HG02798 (cell line): ENCODE measurements around the gene CCDC9B.

ENCODE experiments used
- ATAC-seq: cut with Tn5 transposase; IDR thresholded peaks from one replicate; pipeline ENCODE4 v1.9.1; 2021; ENCODE audit warnings: mild to moderate bottlenecking; ENCODE audit not compliant: unreplicated experiment, poor library complexity

CCDC9B gene

GRCh38 chr15:40312370-40313158, 28.2 kb downstream of the CCDC9B start:
- no peak for ATAC-seq

- ATAC-seq: no peak
Measured at GRCh38 chr15:40310993-40311392, 29.7 kb downstream of the CCDC9B start.

GRCh38 chr15:40310001-40310959, 30.5 kb downstream of the CCDC9B start:
- no peak for ATAC-seq

- ATAC-seq: no peak
Measured at GRCh38 chr15:40309344-40309862, 31.3 kb downstream of the CCDC9B start.

GRCh38 chr15:40307421-40308211, 33.1 kb downstream of the CCDC9B start, which contains the start of gene PLCB2:
TSS of gene PLCB2 (minus strand) at chr15:40307935. CDS start at chr15:40307672, 263 bp downstream.
- ATAC-seq: peak; percentile 50

- ATAC-seq: no peak
Measured at GRCh38 chr15:40306908-40307307, 33.8 kb downstream of the CCDC9B start.

GRCh38 chr15:40306371-40306770, 34.4 kb downstream of the CCDC9B start:
- no peak for ATAC-seq

- ATAC-seq: no peak
Measured at GRCh38 chr15:40305281-40305680, 35.5 kb downstream of the CCDC9B start.

- ATAC-seq: no peak
Measured at GRCh38 chr15:40303576-40303975, 37.2 kb downstream of the CCDC9B start.

GRCh38 chr15:40302981-40303380, 37.8 kb downstream of the CCDC9B start:
- ATAC-seq: no peak

GRCh38 chr15:40302288-40302886, 38.4 kb downstream of the CCDC9B start:
- ATAC-seq: no peak

GRCh38 chr15:40301467-40302179, 39.1 kb downstream of the CCDC9B start:
- ATAC-seq: no peak

- ATAC-seq: no peak
Measured at GRCh38 chr15:40300771-40301170, 40.0 kb downstream of the CCDC9B start.

GRCh38 chr15:40300367-40300766, 40.4 kb downstream of the CCDC9B start:
- no peak for ATAC-seq

GRCh38 chr15:40298216-40298935, 42.4 kb downstream of the CCDC9B start:
- ATAC-seq: no peak

GRCh38 chr15:40297356-40297755, 43.4 kb downstream of the CCDC9B start:
- ATAC-seq: no peak

GRCh38 chr15:40296561-40297230, 44.0 kb downstream of the CCDC9B start:
- no peak for ATAC-seq
